Measurements from ENCODE around the gene THPO.

The THPO gene

GRCh38 chr3:184362668-184363546 is 15.1 kb downstream of the THPO start:
- peak; percentile 97 for DNase-seq (ENCODE audit: low spot score)

GRCh38 chr3:184361932-184362667 is 15.9 kb downstream of the THPO start:
- DNase-seq (ENCODE audit: low spot score): peak; percentile 72

GRCh38 chr3:184361532-184361931 is 16.5 kb downstream of the THPO start, which contains the start of the genes CLCN2 and POLR2H:
CLCN2 (minus strand) TSS chr3:184361605; CDS start chr3:184361479, 126 bp downstream.
POLR2H (plus strand) TSS chr3:184361710; CDS start chr3:184363493, 1,783 bp downstream.
- no peak for DNase-seq (ENCODE audit: low spot score)

DNA sequence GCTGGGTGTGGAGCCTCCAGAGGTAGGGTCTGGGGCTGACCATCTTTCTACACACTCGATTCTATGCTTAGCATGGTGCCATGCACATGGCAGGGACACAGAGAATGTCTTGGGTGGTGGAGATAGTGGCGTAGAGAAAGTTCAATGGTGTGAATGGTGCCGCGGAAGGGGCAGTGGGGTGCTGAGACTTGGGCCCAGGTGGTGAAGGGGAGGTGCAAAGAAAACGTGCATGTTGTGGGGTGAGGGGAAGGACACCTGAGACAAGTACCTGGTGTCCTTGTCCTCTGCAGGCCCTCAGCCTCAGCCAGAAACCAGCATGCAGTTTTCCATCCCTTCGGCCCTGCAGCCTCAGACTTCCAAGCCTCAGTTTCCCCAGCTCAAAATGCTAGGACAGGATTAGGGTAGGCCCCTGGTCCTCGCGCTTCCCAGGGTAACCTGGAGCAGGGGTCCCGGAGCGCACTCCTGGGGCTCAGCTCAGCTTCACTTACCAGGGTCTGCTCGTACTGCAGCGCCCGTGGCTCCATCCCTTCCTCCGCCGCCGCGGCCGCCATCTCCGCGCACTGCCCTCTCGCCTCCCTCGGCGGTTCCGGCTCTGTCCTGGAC is 17.0 kb downstream of the THPO start:
- no peak for DNase-seq (ENCODE audit: low spot score)

DNA sequence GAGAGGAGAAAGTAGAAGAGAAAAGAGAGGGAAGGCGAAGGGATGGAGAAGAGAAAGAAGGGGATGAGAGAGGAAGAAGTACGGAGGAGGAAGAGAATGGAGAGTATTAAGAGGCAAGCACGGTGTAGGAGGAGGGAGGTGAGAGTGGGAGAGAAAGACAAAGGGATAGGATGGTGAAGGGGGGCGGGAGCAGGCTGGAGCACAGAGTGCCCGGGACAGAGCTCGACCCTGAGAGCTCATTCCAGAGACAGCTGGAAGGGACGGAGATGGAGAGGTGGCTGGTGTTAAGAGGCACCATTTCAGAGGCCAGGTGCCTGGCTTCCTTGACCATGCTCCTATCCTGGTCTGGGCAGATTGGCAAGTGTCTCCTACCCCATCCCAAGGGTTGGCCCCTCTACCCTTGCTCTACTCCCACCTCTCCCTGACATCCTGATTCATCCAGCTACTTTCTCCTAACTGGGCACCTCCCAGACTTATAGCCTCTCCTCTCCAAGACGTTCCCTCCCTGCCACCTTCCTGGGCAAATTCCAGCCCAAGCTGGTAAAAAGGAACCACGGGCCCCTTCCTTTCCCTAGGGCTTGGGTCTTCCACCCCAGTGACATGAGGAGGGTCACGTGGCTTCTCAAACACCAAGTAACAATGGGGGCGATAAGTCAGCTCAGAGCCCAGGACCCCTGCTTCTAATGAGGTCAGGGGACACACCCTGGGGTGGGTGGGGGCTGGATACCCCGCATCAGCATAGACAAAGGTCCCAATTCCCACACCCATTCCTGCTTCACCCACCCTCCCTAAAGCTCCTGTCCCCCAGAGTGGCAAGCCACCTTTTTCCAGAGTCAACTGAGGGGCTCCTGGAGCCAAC is 17.7 kb downstream of the THPO start:
- DNase-seq (ENCODE audit: low spot score): no peak

DNA sequence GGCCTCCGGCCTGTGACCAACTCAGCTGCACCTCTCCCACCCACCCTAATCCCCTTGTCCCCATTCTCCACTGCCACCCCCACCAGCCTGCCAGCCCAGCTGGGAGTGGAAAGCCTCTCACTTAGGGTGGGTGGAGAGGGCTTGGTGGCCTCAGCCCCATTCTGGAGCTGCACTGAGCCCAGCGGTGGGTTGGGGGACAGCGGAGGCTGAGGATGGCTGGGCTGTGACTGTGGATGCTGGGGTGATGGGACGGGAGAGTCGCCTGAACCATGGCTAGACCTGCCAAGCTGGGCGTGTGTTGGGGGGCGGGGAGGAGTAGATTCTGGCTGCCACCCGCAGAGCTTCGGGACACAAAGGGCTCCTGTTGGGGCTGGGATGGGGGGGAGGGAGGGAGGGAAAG is 18.4 kb downstream of the THPO start:
- no peak for DNase-seq (ENCODE audit: low spot score)

- no peak for DNase-seq (ENCODE audit: low spot score)
Observed at GRCh38 chr3:184358921-184359350, 19.1 kb downstream of the THPO start.

DNA sequence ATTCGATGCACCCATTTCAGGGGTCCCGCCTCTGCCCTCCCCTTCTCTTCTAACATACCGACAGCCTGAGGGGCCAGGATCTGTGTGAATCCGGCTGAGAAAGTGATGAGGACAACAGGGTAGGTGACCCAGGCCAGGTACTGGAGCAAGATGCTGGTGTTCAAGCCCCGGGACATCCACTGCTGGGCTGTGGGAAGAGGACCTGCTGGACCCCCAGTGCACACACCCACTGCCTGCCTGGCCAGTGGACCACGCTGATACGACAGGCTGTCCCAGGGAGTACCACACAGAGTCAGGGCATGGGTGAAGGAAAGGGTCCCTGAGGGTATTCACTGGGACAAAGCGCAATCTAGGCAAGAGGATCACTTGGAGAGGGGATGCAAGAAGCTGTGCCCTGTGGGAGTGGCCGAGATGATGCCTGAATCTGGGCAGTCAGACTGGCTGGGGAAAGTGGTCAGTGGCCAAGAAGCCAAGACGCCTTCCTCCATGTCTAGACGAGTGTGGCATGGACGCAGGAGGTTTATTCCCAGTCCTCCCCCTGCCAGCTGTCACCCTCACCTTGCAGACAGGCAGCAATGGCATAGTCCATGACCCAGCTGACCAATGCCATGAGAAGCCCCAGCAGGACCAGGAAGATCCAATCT is 19.8 kb downstream of the THPO start:
- DNase-seq (ENCODE audit: low spot score): no peak

DNA sequence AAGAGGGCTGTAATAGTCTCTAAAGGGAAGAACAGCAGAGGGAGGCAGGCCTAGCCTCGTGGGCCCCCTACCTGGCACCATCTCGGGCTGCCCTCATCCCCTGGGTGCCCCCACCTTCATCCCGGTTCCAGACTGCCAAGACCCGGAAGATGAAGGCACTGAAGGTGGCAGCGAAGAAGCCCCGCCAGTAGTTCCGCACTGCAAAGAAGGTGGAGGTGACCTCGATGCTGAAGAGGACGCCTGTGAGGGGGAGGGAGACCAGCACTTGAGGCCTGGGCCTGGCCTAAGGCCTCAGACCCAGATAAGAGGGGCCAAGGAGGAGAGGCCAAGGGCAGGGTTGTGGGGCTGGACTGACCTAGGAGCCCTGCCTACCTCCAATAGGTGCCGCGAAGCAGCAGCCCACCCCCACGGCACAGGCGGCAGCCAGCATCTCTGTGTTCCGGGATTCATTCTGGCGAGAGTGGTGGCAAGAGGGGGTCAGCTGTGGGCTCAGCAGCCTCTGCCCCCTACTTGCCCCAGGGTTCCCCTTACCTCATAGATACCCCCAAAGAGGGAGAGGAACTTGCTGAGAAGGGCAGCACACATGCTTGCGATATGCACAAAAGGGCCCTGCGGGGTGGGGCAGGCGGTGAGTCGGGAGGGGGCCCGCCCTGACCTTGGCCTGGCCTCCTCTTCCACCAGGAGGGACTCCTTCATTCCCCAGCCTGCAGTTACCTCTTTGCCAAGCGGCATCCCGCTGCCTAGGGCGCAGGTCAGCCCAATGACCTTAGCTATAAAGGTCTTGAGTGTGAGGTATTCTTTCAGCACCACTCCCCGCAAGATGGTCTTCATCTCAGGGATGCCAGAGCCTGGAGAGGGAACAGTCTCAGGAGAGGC is 20.5 kb downstream of the THPO start:
- no peak for DNase-seq (ENCODE audit: low spot score)

DNA sequence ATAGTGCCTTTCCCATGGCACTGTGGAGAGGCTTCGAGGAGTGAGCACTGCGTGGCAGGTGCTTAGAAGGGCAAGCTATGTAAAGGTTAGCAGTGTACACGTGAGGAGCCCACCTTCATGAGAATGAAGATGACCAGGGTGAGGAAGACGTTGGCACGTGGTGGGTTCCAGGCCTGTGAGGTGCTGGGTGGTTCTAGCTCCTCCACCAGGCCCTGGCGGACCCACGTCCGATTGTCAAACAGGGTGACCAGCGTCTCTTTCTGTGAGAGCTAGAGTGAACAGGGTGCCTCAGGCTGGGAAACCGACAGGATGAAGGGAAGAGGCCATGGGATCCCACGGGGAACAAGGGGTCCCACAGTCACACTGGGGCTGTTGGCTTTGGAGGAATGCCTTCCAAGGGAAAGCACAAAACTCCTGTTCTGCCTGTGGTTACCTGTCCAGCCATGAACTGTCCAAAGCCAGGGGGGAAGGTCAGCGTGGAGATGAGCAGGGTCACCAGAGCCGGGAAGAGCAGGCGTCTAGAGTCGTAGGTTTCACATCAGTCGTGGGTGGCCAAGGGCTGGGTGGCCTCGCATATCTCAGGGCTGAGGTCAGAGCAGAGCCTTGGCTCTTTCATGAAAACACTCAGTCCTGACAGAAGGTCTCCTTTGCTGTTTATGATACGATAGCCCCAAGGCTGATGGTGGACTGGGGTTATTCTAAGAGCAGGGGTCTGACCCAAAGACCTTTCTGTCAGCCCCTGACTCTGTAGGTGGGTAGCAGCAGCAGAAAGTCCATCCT is 22.6 kb downstream of the THPO start:
- no peak for DNase-seq (ENCODE audit: low spot score)

- no peak for DNase-seq (ENCODE audit: low spot score)
Observed at GRCh38 chr3:184354754-184355153, 23.3 kb downstream of the THPO start.

DNA sequence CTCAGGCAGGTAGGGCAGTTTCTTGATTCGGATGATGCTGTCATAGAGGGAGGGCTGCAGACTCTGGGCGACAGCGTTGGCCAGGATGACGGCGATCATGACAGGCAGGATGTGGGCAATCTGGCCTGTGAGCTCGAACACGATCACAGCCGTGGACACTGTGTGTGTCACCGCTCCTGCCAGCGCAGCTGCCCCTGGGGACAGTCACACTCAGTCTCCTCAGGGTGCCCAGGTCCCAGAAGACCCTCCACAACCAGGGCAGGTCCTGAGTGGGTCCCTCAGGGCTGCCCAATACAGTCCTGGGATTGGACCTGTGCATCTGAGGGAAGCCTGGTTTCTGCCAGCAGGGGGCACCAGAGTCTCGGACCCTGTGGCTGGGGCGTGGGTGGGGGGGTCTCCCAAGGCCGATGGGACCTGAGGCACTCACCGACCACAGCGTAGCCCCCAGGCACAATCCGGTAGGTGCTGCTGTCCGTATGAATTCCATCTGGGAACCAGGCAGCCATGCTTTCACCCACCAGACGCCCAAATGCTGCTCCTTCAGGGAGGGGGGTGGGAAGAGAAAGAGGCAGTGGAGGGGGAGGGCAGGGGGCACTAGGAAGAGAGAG is 23.8 kb downstream of the THPO start:
- DNase-seq (ENCODE audit: low spot score): no peak

GRCh38 chr3:184353546-184353941 is 24.5 kb downstream of the THPO start:
- no peak for DNase-seq (ENCODE audit: low spot score)

DNA sequence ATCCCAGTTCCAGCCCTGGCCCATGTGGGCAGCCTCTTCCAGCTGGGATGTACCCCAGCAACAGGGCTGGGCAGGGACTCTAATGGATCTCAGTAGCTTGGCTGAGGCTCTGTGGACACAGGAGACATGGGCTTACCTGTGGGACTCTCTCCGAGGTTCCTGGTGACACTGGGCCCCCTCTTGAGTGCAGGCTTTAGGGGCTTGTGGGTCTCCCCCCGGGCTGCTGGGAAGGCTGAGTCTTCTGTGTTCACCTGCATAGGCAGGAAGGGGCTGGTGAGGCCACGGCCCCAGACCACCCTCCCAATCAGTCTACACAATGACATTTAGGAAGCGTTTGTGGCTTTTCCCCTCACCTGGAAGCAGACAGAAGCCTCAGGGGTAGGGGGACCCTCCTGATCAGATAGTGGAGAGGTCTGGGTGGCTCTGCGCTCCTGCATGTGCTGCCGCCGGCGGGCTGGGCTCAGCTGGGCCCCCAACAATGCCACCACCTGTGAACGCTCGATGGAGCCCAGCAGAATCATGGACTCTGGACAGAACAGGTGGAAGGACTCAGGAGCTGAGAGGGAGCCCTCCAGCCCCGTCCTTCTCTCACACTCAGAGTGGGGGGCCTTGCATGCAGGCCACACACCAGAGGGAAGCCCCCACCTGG is 25.0 kb downstream of the THPO start:
- DNase-seq (ENCODE audit: low spot score): no peak

GRCh38 chr3:184352149-184352785 is 25.7 kb downstream of the THPO start:
- no peak for DNase-seq (ENCODE audit: low spot score)

DNA sequence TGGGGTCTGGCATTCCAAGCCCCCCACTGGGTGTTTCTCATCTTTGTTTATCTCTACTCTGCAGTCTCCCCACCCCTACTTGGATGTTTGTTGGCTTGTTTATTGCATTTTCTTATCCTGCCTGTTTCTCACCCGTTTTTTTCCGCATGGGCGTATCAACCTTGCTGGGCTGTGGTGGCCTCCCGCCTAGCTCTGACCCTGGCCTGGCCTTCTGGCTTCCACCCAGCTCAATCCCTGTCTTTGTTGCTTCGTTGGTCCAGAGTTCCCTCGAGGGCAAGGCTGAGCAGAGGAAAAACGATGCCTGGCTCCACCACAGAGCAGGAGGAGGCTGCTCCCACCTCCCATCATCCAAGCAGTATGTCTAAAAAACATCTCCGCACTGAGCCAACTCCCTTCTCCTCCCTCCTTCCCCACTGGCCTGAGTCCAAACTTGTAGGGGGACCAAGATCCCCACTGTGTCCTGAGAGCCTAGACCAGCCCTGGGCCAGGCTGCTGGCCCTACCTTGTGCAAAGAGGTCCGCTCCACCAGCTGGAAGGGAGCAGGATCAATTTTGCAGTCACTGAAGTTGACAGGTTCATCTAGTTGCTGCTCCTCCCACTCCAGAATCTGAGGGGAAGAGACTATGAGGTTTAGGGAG is 26.4 kb downstream of the THPO start:
- DNase-seq (ENCODE audit: low spot score): no peak

DNA sequence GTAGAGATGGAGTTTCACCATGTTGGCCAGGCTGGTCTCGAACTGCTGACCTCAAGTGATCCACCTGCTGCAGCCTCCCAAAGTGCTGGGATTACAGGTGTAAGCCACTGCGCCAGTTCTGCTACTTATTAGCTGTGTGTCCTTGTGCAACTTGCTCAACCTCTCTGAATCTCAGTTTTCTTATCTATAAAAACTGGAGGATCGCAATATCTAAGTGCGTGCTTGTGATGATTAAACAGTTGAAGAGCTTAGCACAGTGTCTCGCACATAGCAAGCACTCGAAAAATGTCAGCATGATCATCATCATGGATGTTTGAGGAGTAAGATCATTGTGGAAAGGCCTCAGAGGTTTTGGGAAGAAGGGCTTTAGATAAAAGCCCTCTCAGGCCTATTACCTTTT is 27.4 kb downstream of the THPO start:
- DNase-seq (ENCODE audit: low spot score): no peak

All from cerebellar cortex (tissue), 1 donor.